DOHH2 (cell line): Measurements from ENCODE around the gene ITPR3.

Experiments used
- H3F3A ChIP-seq: fragments of 200-600 bp; sonication (generic), shearing (Covaris generic); 2 replicates; pipeline ENCODE4 v1.6.0; 2016; ENCODE audit warnings: antibody characterized with exemption, mild to moderate bottlenecking; ENCODE audit not compliant: control insufficient read depth, insufficient read depth
- H3K27ac ChIP-seq: fragments of 200-600 bp; sonication (generic); 2 replicates; pipeline ENCODE4 v1.5.1; 2014; ENCODE audit warnings: low read depth, mild to moderate bottlenecking, low read length, moderate library complexity
- H3K27me3 ChIP-seq: fragments of 200-600 bp; sonication (generic); 2 replicates; pipeline ENCODE4 v1.6.1; 2014; ENCODE audit warnings: mild to moderate bottlenecking, low read length, mixed read lengths; ENCODE audit not compliant: control insufficient read depth
- H3K36me3 ChIP-seq: fragments of 200-600 bp; sonication (generic); 2 replicates; pipeline ENCODE4 v1.6.1; 2014; ENCODE audit warnings: mild to moderate bottlenecking, low read length, moderate library complexity, mixed read lengths; ENCODE audit not compliant: control insufficient read depth
- H3K4me1 ChIP-seq: fragments of 200-600 bp; sonication (generic); 2 replicates; pipeline ENCODE4 v1.6.1; 2014; ENCODE audit warnings: mild to moderate bottlenecking, low read length, mixed read lengths; ENCODE audit not compliant: control insufficient read depth
- H3K4me2 ChIP-seq: fragments of 200-600 bp; sonication (generic); 2 replicates; pipeline ENCODE4 v1.6.0; 2014; ENCODE audit warnings: mild to moderate bottlenecking, low read length, moderate library complexity
- H3K4me3 ChIP-seq: fragments of 200-600 bp; sonication (generic); 2 replicates; pipeline ENCODE4 v1.5.1; 2014; ENCODE audit warnings: mild to moderate bottlenecking, low read length, mixed read lengths
- H3K79me2 ChIP-seq: fragments of 200-600 bp; sonication (generic); 2 replicates; pipeline ENCODE4 v1.6.1; 2014; ENCODE audit warnings: mild to moderate bottlenecking, low read length, mixed read lengths; ENCODE audit not compliant: control insufficient read depth
- H3K9me2 ChIP-seq: fragments of 200-600 bp; sonication (generic); replicated peaks from 2 replicates; pipeline ENCODE4 v1.6.1; 2014; ENCODE audit warnings: mild to moderate bottlenecking, low read length, mixed read lengths; ENCODE audit not compliant: control insufficient read depth
- H3K9me3 ChIP-seq: fragments of 200-600 bp; sonication (generic); 2 replicates; pipeline ENCODE4 v1.6.1; 2014; ENCODE audit warnings: antibody characterized with exemption, low read length, mixed read lengths; ENCODE audit not compliant: control insufficient read depth, insufficient read depth
- H4K20me1 ChIP-seq: fragments of 200-600 bp; sonication (generic); 2 replicates; pipeline ENCODE4 v1.6.0; 2014; ENCODE audit warnings: low read depth, mild to moderate bottlenecking, antibody characterized with exemption, low read length, moderate library complexity; ENCODE audit not compliant: control insufficient read depth, insufficient read depth
- CTCF ChIP-seq: fragments of 200-600 bp; sonication (generic); IDR thresholded peaks from one replicate; pipeline ENCODE4 v1.5.1; 2014; ENCODE audit warnings: antibody characterized with exemption, mild to moderate bottlenecking, low read depth, low read length; ENCODE audit not compliant: poor library complexity, severe bottlenecking
- EZH2phosphoT487 ChIP-seq: fragments of 200-600 bp; sonication (generic); IDR thresholded peaks from 2 replicates; pipeline ENCODE4 v1.6.1; 2017; ENCODE audit warnings: borderline replicate concordance, mild to moderate bottlenecking, antibody characterized with exemption, low read length, moderate library complexity, mixed read lengths

Gene ITPR3

GRCh38 chr6:33684428-33684896, 63.3 kb downstream of the ITPR3 start:
- no peak overlapping the region for H3K4me2 ChIP-seq
- H3K4me1 ChIP-seq = no peaks in the 10 kb centered on the region
- H3K36me3 ChIP-seq = peaks cover 96% of the 10 kb centered on the region

GRCh38 chr6:33684983-33685382, 63.9 kb downstream of the ITPR3 start:
- no peaks in the 10 kb centered on the region for H4K20me1 ChIP-seq
- H3K27ac ChIP-seq = no peak overlapping the region
- no peaks in the 10 kb centered on the region for H3K27me3 ChIP-seq
- H3K9me2 ChIP-seq = no peaks in the 10 kb centered on the region
- no peaks in the 10 kb centered on the region for H3F3A ChIP-seq
- no peak for TF ChIP-seq CTCF
- TF ChIP-seq EZH2phosphoT487 = no peak
- no peaks in the 10 kb centered on the region for H3K9me3 ChIP-seq
- no peaks in the 10 kb centered on the region for H3K79me2 ChIP-seq
- peaks cover 96% of the 10 kb centered on the region for H3K36me3 ChIP-seq
- no peaks in the 10 kb centered on the region for H3K4me1 ChIP-seq
- no peak overlapping the region for H3K4me3 ChIP-seq
- no peak overlapping the region for H3K4me2 ChIP-seq

More at GRCh38 chr6:33684428-33684896, 63.3 kb downstream of the ITPR3 start:
- H4K20me1 ChIP-seq = no peaks in the 10 kb centered on the region
- TF ChIP-seq CTCF = no peak
- TF ChIP-seq EZH2phosphoT487 = no peak
- no peaks in the 10 kb centered on the region for H3K9me2 ChIP-seq
- no peak overlapping the region for H3K4me3 ChIP-seq
- H3K27ac ChIP-seq = no peak overlapping the region
- no peaks in the 10 kb centered on the region for H3K9me3 ChIP-seq
- no peaks in the 10 kb centered on the region for H3K79me2 ChIP-seq
- H3K27me3 ChIP-seq = no peaks in the 10 kb centered on the region
- no peaks in the 10 kb centered on the region for H3F3A ChIP-seq

GRCh38 chr6:33685411-33686224, 64.5 kb downstream of the ITPR3 start:
- Histone ChIP-seq H3K4me1 (no peaks in the 10 kb centered on the region), H3K27me3 (no peaks in the 10 kb centered on the region), H3K79me2 (no peaks in the 10 kb centered on the region), H4K20me1 (no peaks in the 10 kb centered on the region), H3K9me3 (no peaks in the 10 kb centered on the region), H3F3A (no peaks in the 10 kb centered on the region), H3K9me2 (no peaks in the 10 kb centered on the region), H3K36me3 (peaks cover 96% of the 10 kb centered on the region), H3K27ac (no peak overlapping the region), H3K4me2 (no peak overlapping the region), H3K4me3 (no peak overlapping the region)
- no peak for TF ChIP-seq CTCF
- TF ChIP-seq EZH2phosphoT487 = no peak
